Measurements from ENCODE around the gene INPP4B.

INPP4B gene

GRCh38 chr4:142721187-142721586 is 124.9 kb downstream of the INPP4B start:
- no peak for DNase-seq
- Mint-ChIP-seq H3K27me3 (no peaks in the 10 kb centered on the region), H3K9me3 (no peaks in the 10 kb centered on the region), H3K4me3 (no peak overlapping the region), H3K4me1 (no peaks in the 10 kb centered on the region), H3K27ac (no peak overlapping the region)
- no peak for ATAC-seq

- Mint-ChIP-seq H3K4me3 (no peak overlapping the region), H3K4me1 (no peaks in the 10 kb centered on the region), H3K9me3 (no peaks in the 10 kb centered on the region), H3K27ac (no peak overlapping the region), H3K27me3 (no peaks in the 10 kb centered on the region)
- no peak for DNase-seq
- ATAC-seq = peak; percentile 64
Observed at GRCh38 chr4:142719854-142720541, 126.1 kb downstream of the INPP4B start.

GRCh38 chr4:142718981-142719380 is 127.1 kb downstream of the INPP4B start:
- no peak overlapping the region for H3K27ac Mint-ChIP-seq

GRCh38 chr4:142715727-142716126 is 130.4 kb downstream of the INPP4B start:
- ATAC-seq (no peak), DNase-seq (no peak)

More at GRCh38 chr4:142718981-142719380, 127.1 kb downstream of the INPP4B start:
- Mint-ChIP-seq H3K27me3 (no peaks in the 10 kb centered on the region), H3K9me3 (no peaks in the 10 kb centered on the region), H3K4me3 (no peak overlapping the region), H3K4me1 (peaks cover 5% of the 10 kb centered on the region)
- ATAC-seq (no peak), DNase-seq (no peak)

GRCh38 chr4:142713282-142714030 is 132.6 kb downstream of the INPP4B start:
- ATAC-seq = peak; percentile 62
- peak overlapping the region in 1 of 2 donors; percentile 89 for H3K27ac Mint-ChIP-seq
- no peak for DNase-seq
- no peaks in the 10 kb centered on the region for H3K27me3 Mint-ChIP-seq
- peaks cover 43% of the 10 kb centered on the region for H3K4me1 Mint-ChIP-seq
- peak overlapping the region in 1 of 2 donors; percentile 50 for H3K4me3 Mint-ChIP-seq
- peaks cover 18 to 19% of the 10 kb centered on the region in 2 donors for H3K9me3 Mint-ChIP-seq

More at GRCh38 chr4:142715727-142716126, 130.4 kb downstream of the INPP4B start:
- H3K4me3 Mint-ChIP-seq = no peak overlapping the region
- peaks cover 28% of the 10 kb centered on the region for H3K4me1 Mint-ChIP-seq
- H3K27me3 Mint-ChIP-seq = no peaks in the 10 kb centered on the region
- H3K9me3 Mint-ChIP-seq = peaks cover 3 to 4% of the 10 kb centered on the region in 2 donors
- H3K27ac Mint-ChIP-seq = no peak overlapping the region

GRCh38 chr4:142708231-142708630 is 137.9 kb downstream of the INPP4B start:
- Mint-ChIP-seq H3K9me3 (peaks cover 18 to 19% of the 10 kb centered on the region in 2 donors), H3K4me3 (no peak overlapping the region), H3K27ac (no peak overlapping the region), H3K27me3 (no peaks in the 10 kb centered on the region), H3K4me1 (peaks cover 30% of the 10 kb centered on the region)
- no peak for DNase-seq
- no peak for ATAC-seq

- no peak for DNase-seq
- Mint-ChIP-seq H3K4me1 (peaks cover 22% of the 10 kb centered on the region), H3K9me3 (peaks cover 18 to 19% of the 10 kb centered on the region in 2 donors), H3K27me3 (no peaks in the 10 kb centered on the region), H3K4me3 (no peak overlapping the region), H3K27ac (peak overlapping the region; percentile 35 to 49)
- no peak for ATAC-seq
Observed at GRCh38 chr4:142707401-142707800, 138.7 kb downstream of the INPP4B start.

- no peak for ATAC-seq
- H3K9me3 Mint-ChIP-seq = peaks cover 18 to 19% of the 10 kb centered on the region in 2 donors
Observed at GRCh38 chr4:142706381-142706780, 139.7 kb downstream of the INPP4B start.

GRCh38 chr4:142705820-142706219 is 140.3 kb downstream of the INPP4B start:
- Mint-ChIP-seq H3K4me1 (peaks cover 21% of the 10 kb centered on the region), H3K27ac (no peak overlapping the region), H3K4me3 (no peak overlapping the region), H3K27me3 (no peaks in the 10 kb centered on the region), H3K9me3 (peaks cover 16% of the 10 kb centered on the region in 2 donors)
- DNase-seq = no peak
- ATAC-seq = no peak

More at GRCh38 chr4:142706381-142706780, 139.7 kb downstream of the INPP4B start:
- no peak overlapping the region for H3K4me3 Mint-ChIP-seq
- no peak for DNase-seq
- H3K4me1 Mint-ChIP-seq = peaks cover 21% of the 10 kb centered on the region
- H3K27me3 Mint-ChIP-seq = no peaks in the 10 kb centered on the region
- no peak overlapping the region for H3K27ac Mint-ChIP-seq

GRCh38 chr4:142703694-142704309 is 142.3 kb downstream of the INPP4B start:
- Mint-ChIP-seq H3K27ac (no peak overlapping the region), H3K9me3 (no peaks in the 10 kb centered on the region), H3K27me3 (no peaks in the 10 kb centered on the region), H3K4me3 (no peak overlapping the region), H3K4me1 (peaks cover 25% of the 10 kb centered on the region)
- DNase-seq = peak in 1 of 2 donors; percentile 24
- peak; percentile 63 for ATAC-seq

- DNase-seq = no peak
Observed at GRCh38 chr4:142701017-142701416, 145.1 kb downstream of the INPP4B start.

GRCh38 chr4:142700531-142700930 is 145.6 kb downstream of the INPP4B start:
- Mint-ChIP-seq H3K4me3 (peak overlapping the region; percentile 20 to 39), H3K27ac (no peak overlapping the region), H3K4me1 (peaks cover 55% of the 10 kb centered on the region), H3K9me3 (no peaks in the 10 kb centered on the region), H3K27me3 (no peaks in the 10 kb centered on the region)
- no peak for DNase-seq
- no peak for ATAC-seq

More at GRCh38 chr4:142701017-142701416, 145.1 kb downstream of the INPP4B start:
- H3K4me1 Mint-ChIP-seq = peaks cover 51% of the 10 kb centered on the region
- peak overlapping the region in 1 of 2 donors; percentile 79 for H3K27ac Mint-ChIP-seq
- no peaks in the 10 kb centered on the region for H3K27me3 Mint-ChIP-seq
- H3K4me3 Mint-ChIP-seq = peak overlapping the region in 1 of 2 donors; percentile 39
- H3K9me3 Mint-ChIP-seq = no peaks in the 10 kb centered on the region
- no peak for ATAC-seq

GRCh38 chr4:142698552-142698951 is 147.5 kb downstream of the INPP4B start:
- no peak for DNase-seq
- Mint-ChIP-seq H3K27ac (peak overlapping the region in 1 of 2 donors; percentile 43), H3K4me1 (peaks cover 55% of the 10 kb centered on the region), H3K27me3 (no peaks in the 10 kb centered on the region), H3K4me3 (peak overlapping the region in 1 of 2 donors; percentile 27), H3K9me3 (no peaks in the 10 kb centered on the region)
- ATAC-seq = peak; percentile 31

GRCh38 chr4:142697928-142698327 is 148.2 kb downstream of the INPP4B start:
- no peaks in the 10 kb centered on the region for H3K9me3 Mint-ChIP-seq
- no peaks in the 10 kb centered on the region for H3K27me3 Mint-ChIP-seq
- H3K27ac Mint-ChIP-seq = no peak overlapping the region

GRCh38 chr4:142697320-142697719 is 148.8 kb downstream of the INPP4B start:
- H3K27ac Mint-ChIP-seq = peak overlapping the region in 1 of 2 donors; percentile 87
- ATAC-seq (no peak), DNase-seq (no peak)
- no peaks in the 10 kb centered on the region for H3K27me3 Mint-ChIP-seq
- H3K4me1 Mint-ChIP-seq = peaks cover 55% of the 10 kb centered on the region
- H3K9me3 Mint-ChIP-seq = no peaks in the 10 kb centered on the region
- peak overlapping the region; percentile 31 to 44 for H3K4me3 Mint-ChIP-seq

More at GRCh38 chr4:142697928-142698327, 148.2 kb downstream of the INPP4B start:
- H3K4me1 Mint-ChIP-seq = peaks cover 55% of the 10 kb centered on the region
- ATAC-seq = no peak
- peak overlapping the region in 1 of 2 donors; percentile 27 for H3K4me3 Mint-ChIP-seq
- DNase-seq = no peak
